ENCODE data around the gene PRSS16.
A peak's percentile ranks its signal among the peaks of the same experiment; 100 is the strongest.
"Not testable (repeated sequence)": the region's sequence is repeated elsewhere in the genome, so short reads cannot be mapped to it uniquely, and the experiment has no call there.

Gene PRSS16, protein sequence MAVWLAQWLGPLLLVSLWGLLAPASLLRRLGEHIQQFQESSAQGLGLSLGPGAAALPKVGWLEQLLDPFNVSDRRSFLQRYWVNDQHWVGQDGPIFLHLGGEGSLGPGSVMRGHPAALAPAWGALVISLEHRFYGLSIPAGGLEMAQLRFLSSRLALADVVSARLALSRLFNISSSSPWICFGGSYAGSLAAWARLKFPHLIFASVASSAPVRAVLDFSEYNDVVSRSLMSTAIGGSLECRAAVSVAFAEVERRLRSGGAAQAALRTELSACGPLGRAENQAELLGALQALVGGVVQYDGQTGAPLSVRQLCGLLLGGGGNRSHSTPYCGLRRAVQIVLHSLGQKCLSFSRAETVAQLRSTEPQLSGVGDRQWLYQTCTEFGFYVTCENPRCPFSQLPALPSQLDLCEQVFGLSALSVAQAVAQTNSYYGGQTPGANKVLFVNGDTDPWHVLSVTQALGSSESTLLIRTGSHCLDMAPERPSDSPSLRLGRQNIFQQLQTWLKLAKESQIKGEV

DNA sequence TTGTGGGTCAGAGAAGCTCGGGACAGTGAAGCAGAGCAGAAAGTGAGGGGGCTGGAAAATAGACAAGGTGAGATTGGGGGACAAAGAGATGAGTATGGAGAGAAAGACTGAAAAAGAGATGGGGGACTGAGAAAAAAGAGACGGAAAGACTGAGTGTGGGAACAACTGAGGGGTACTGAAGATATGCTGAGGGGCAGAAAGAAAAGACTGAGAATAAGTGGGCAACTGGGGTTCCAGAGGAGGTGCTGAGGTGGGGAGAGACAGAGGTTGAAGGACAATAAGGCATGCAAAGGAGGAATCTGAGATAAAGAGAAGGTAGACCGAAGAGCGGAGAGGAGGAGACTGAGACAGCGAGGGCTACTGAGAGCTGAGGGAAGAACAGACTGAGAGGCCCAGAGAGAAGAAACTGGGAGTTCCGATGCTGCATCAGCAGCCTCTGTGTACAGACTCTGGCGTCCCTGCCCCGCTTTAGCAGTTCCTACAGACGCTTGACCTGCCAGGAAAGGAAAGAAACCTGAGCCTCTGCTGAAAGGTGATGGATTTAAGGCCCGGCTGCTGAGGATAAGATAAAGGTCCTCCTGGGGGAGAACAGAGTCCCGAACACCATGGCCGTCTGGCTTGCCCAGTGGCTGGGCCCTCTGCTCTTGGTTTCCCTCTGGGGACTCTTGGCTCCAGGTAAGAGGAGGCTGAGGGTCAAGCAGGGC lies at the start of gene PRSS16:
Gene PRSS16, plus strand, starts transcription at position 569 of the 704 bp plus-strand sequence. Its CDS starts 37 bp downstream, at position 606.
- no peak for DNase-seq (ENCODE audit: low read depth in 2 of 2)

DNA sequence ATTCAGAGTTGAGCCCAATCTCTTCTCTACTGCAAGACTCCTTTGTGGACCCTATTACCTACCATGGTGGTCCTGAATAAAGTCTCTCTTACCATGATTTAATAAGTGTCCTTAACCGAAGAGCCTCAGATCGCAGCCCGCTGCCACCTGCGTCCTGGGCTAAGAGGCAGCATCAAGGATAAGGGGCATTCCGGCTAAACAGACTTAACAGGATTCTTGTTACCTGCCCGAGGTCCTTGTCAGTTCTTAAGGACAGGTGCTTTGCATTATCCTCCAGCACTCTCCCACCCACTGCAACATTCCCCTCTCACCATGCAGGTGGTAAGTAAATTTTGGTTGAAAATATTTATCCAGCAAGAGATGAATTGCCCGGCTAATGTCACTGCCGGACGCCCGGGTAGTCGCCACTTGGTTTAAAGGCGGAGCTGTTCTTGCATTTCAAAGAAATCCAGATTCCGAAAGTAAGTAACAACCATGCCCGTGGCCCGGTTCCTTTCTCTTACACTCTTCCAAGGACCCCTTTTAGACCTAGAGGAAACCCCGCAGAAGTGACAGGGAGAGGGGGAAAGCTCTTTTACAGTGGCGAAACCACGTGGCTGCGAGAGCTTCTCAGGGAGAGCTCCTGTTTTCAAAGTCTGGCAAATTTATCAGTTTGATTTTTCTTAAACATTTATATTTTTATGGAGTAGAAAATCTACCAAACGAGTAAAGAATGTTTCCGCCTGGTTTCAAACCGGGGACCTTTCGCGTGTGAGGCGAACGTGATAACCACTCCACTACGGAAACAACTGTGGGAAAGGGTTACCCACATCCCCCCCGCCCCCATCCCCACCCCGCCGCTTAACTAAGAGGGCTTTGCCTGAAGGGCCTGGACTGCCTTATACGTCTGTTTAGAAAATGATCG lies 41.9 kb upstream of the PRSS16 start:
- peak; percentile 24 to 27 for DNase-seq (ENCODE audit: low read depth in 2 of 2)

DNA sequence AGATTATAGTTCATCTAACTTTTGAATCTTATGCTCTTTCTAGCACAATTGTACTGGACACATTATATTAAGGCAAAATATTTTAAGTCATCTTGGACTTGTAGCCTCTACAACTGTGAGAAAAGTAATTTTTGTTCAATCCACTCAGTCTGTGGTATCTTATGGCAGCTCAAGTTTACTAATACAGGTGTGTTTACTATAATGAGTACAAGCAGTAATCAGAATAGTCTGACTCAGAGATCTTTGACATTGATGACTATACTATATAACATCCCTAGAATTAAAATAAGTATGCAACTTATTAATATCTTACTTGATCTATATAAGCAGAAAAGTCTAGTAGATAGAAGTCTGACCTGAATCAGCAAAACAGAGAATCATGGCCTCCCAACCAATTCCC lies 40.7 kb upstream of the PRSS16 start:
- DNase-seq (ENCODE audit: low read depth in 2 of 2): no peak

DNA sequence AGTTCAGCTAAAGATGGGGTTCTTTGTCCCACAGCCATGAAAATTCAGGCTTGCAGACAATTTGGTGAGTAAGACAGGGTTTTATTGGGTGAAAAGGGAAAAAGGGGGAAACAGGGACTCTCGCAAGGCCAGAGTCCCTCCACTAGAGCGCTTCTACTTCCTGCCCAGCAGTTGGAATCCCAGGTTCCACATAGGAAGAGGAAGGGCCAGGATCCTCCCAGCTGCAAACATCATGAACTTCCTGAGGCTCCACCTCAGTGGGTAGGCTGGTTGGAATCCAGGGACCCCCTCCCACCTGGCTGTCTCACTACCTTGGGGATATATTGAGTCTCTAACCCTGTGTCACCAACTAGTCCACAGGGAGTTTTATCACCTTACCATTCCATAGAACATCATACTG lies 39.5 kb upstream of the PRSS16 start:
- no peak for DNase-seq (ENCODE audit: low read depth in 2 of 2)

DNA sequence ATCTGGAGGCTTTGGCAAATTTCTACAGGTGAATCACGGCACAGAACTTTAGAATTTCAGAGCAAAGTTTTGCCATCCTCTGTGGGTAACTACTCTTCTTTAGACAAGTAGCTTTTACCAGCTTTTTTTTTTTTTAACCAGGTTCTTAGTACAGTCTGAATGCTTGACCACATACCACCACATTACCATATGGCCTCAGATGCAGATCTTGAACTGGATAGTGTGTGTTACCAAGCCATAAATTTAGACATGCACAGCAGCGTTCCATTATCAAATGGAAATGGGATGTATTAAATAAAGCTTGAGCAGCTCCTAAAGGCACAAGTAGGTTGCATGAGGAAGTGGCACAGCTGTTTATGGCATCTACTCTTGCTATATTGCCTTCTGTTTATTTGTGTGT lies 38.3 kb upstream of the PRSS16 start:
- no peak for DNase-seq (ENCODE audit: low read depth in 2 of 2)

DNA sequence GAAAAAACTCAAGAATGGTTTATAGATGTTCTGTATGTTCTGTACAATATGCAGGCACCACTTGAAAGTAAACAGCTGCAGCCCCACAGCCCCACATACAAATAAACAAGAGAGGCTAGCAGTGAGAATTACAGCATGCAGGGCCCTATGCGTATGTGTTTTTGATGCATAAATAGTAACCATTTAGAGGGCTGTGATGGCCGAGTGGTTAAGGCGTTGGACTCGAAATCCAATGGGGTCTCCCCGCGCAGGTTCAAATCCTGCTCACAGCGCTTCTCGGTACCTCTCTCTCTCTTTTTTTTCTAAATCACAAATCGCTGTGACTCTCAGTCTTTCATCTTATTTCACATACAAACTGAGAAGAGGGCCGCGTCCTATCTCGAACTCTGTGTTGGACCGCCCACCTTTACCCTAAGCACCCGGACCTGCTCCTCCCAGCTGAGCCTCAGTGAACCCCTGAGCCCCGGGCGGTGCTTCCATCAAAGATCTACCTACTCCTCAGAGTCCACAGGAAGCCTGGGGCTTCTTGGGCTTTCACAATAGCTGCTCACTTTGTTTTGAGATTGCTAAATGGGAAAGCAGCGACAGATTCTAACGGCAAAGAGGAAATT lies 37.7 kb upstream of the PRSS16 start:
- DNase-seq (ENCODE audit: low read depth in 2 of 2): no peak

DNA sequence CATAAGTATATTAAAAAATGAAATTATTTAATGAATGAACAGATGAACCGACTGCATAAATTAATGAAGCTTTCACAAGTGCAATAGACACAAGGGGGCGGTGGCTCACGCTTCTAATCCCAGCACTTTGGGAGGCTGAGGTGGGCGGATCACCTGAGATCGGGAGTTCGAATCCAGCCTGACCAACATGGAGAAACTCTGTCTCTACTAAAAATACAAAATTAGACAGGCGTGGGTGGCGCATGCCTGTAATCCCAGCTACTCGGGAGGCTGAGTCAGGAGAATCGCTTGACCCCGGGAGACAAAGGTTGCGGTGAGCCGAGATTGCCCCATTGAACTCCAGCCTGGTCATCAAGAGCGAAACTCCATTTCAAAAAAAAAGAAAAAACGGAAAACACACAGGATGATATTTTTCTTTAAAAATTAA lies 34.4 kb upstream of the PRSS16 start:
- not testable (repeated sequence) for DNase-seq (ENCODE audit: low read depth in 2 of 2)

DNA sequence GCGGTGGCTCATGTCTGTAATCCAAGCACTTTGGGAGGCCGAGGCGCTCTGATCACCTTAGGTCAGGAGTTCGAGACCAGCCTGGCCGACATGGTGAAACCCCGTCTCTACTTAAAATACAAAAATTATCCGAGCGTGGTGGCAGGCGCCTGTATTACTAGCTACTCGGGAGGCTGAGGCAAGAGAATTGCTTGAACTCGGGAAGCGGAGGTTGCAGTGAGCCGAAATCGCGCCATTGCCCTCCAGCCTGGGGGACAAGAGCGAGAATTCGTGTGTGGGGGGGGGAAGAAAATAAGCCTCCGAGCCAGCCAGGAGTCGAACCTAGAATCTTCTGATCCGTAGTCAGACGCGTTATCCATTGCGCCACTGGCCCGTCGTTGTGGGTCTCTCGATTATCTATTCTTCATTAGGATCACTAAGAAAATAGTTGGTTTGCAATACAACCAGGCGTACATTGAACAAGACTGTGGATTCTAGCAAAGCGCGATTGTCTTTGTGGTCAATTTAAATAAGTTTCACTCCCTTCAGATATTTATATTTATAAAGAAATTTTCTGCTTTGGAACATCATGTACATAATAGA lies 33.9 kb upstream of the PRSS16 start:
- DNase-seq (ENCODE audit: low read depth in 2 of 2): no peak

DNA sequence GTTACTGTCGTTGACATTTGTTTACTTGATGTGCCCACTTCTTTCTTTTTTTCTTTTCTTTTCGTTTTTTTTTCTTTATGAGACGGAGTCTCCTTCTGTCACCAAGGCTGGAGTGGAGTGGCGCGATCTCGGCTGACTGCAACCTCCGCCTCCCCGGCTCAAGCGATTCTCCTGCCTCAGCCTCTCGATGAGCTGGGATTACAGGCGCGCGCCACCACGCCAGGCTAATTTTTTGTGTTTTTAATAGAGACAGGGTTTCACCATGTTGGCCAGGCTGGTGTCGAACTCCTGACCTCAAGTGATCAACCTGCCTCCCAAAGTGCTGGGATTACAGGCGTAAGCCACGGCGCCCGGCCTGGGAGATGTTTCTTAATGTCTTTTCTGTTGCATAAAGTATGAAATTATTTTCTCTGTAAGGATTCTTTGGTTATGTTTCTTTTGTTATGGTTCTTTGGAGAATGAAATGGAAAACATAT lies 33.3 kb upstream of the PRSS16 start:
- DNase-seq (ENCODE audit: low read depth in 2 of 2): no peak

DNA sequence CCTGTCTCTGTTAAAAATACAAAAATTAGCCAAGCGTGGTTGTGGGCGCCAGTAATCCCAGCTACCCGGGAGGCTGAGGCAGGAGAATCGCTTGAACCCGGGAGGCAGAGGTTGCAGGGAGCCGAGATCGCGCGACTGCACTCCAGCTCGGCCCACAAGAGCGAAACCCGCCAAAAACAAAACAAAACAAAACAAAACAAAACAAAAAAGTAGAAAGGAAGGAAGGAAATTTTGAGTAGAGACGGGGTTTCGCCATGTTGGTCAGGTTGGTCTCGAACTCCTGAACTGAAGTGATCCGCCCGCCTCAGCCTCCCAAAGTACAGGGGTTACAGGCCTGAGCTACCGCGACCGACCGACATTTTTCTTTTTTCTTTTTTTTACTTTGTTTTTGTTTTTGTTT lies 30.6 kb upstream of the PRSS16 start:
- no peak for DNase-seq (ENCODE audit: low read depth in 2 of 2)

DNA sequence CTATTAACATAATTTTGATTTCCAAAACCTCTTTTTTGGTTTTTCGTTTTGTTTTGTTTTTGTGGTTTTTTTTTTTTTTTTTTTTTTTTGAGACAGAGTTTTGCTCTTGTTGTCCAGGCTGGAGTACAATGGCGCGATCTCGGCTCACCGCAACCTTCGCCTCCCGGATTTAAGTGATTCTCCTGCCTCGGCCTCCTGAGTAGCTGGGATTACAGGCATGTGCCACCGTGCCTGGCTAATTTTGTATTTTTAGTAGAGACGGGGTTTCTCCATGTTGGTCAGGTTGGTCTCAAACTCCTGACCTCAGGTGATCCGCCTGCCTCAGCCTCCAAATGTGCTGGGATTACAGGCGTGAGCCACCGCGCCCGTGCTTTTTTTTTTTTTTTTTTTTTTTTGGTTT lies 24.5 kb upstream of the PRSS16 start:
- not testable (repeated sequence) for DNase-seq (ENCODE audit: low read depth in 2 of 2)

DNA sequence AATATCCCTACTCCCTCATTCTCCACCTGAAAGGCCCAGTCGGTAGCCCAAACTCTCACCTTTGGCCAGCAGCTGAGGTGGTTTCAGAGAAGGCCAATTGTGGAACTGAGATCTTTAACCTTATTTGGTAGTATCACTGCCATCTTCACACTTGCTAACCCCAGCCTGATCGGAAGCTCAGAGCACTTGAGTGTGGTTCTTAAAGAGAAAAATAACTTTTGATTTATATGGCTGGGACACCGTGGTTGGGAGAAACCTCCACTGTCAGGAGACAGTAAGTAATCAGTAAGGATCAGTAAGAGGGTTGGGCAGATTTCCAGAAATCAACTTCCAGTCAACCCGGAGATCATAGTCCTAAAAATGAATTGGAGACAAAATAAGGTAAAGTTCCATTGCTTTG lies 22.8 kb upstream of the PRSS16 start:
- DNase-seq (ENCODE audit: low read depth in 2 of 2): no peak

DNA sequence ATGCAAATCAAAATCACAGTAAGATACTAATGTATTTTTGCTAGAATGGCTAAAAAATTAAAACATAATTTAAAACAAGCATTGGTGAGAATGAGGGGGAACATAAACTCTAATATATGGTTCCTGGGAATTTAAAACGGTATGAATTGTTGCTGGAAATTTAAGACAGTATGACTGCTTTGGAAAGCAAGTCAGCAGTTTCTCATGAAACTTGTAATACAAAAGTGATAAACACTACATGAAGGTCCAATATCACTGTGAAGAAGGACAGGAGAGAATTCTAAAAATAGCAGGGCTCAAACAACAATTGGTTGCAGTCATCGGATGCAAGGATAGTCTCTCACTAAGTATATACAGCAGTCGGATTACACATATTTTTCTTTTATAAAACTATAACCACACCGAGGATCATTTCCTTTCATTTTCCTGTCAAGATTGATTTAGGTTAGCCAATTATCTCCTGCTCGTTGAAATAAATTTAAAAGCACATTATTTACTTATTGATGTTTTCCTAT lies 18.5 kb upstream of the PRSS16 start:
- DNase-seq (ENCODE audit: low read depth in 2 of 2): no peak

DNA sequence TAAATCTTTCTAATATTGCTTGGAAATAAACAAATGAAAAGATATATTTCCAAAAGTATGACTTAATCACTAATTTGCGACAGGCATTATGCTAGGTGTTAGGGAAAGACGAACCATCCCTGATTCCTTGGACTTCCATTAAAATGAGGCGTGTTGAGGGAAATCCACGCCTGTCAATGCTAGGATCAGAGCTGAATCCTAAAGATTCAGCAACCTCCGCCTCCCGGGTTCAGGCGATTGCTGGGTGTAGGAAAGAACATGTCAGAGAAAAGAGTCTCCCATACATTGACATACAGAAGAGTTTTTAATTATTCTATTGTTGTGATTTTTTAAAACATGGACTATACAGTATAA lies 16.8 kb upstream of the PRSS16 start:
- DNase-seq (ENCODE audit: low read depth in 2 of 2): no peak

DNA sequence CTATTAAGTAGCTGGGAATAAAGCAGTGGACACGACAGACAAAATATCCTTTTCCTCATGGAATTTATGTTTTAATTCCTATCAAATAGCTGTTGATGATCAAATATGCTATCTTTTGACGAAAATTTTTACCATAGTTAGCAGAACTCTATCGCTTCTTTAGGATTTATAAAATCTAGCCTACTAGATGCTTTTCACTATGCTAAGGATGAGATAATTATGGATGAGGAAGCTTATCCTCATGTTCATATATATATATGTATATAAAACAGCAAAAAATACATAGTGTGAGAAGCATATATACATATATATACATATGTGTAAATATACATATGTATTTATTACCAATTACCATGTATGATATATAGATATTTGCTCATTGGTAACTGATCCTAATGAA lies 12.9 kb upstream of the PRSS16 start:
- no peak for DNase-seq (ENCODE audit: low read depth in 2 of 2)

DNA sequence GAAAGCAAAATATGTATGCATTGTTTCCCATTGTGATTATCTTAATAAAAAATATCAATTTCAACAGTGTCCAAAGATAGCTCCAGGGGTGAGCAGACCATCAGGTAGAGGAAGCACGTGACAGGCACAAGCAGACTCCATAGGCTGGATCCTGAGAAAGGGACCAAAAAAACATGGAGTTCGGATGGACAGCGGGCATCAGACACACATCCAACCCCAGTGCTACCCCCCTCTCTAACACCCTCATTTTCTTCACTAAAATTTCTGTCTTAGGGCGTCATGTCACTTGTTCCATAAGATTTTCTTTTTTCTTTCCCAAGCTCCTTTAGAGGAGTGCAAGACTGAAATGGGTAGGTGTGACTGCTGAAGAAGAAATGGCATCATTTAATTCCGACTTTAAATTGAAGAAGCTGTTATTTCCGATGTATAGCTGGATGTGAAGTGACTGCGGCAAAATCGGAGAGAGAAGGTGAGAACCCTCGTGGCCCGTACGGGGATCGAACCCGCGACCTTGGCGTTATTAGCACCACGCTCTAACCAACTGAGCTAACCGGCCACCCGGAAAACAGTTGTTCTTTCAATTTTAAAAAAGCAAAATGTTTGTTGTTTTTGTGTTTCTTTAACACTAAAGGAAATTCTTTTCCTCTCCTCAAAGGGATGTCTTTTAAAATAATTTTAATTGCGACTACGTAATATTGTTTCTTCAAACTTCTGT lies 10.3 kb upstream of the PRSS16 start:
- DNase-seq (ENCODE audit: low read depth in 2 of 2): no peak

DNA sequence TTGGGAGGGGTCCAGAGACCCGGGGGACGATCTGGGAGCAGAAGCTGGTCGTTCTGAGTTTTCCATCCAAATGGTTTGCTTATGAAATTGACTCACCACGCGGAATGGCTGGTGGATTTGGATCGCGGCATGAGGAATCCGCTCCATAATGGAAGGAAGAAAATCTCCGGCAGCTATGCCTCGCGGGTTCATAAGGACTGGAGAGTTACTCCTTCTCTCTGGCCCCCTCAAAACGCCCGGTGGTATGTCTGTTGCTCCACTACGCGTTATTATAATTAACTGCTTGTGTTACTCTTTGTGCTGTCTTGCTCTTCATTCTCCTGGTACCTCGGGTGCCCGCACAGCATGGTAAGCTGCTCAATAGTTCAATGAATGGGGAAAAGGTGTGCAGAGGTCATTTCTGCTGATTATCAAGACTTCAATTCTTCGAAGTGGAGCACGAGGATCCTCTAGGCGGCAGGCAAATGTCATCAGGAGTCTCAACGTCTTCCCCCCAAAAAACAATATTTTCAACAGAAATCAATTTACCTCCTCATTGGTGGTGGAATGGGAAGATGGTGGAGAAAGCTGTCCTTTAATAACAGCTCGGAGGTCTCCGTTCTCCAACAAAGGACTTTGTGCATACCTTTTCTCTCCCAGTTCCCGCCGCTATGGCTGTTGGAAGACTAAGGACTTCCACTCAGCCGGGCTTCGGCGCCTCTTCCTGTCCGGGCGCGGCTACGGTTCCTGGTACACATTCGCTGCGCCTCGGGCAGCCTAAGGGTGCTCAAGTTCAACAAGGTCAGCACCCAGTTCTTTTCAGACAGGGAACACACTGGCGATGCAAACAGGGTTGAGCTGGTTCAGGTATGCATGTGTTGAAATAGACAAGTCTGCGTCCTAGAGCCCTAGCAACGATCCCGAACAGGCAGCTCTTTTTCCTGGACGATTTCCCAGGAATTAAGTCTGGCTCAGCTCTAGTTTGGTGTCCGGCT lies 9.2 kb upstream of the PRSS16 start:
- no peak for DNase-seq (ENCODE audit: low read depth in 2 of 2)

DNA sequence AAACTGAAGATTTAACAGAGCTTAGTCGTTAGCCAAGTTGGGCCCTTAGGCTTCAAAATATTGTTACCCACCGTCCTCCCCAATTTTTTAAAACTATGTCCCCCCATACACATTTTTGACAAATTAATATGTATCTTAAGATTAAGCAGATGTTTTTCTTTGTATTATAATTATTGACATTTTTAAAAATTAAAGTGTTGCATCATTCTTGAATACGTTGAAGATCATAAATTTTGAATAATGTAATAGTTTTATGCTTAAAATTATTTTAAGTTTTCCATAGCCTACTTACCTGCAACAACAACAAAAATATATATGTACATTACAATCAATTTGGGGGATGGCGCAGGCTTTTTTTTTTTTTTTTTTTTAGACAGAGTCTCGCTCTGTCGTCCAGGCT lies 8.2 kb upstream of the PRSS16 start:
- no peak for DNase-seq (ENCODE audit: low read depth in 2 of 2)

DNA sequence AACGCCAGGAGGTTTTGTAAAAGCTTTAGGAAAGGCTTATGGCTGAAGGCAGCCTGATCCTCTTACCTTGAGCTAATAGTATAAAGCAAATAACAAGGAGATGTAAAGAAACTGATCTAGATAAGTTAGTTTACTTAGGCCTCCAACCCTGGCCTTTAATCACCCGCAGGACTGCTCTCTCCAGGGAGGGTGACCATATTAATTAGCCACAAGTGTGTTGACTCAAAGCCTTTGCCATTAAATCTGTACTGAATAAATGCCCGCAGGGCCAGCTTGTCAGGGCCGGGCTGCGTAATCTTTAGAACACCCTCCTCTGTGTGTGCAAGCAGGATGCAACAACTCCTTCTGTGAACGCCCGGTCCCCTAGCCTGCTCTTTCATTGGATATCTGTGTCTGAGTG lies 6.1 kb upstream of the PRSS16 start:
- DNase-seq (ENCODE audit: low read depth in 2 of 2): no peak

Data from stimulated activated CD8-positive, alpha-beta memory T cell treated with anti-CD3 and anti-CD28 coated beads, Interleukin-7, amount 100 ng/mL, for 4 hours (primary cell).